ENCODE data around the gene PEX10. TPM values are rescaled to one million over a fixed set of nuclear protein-coding genes. Genes with fewer than 3 reads are reported as not detected.
"Not testable (repeated sequence)": the region's sequence is repeated elsewhere in the genome, so short reads cannot be mapped to it uniquely, and the experiment has no call there.

The PEX10 gene
- polyA plus RNA-seq, 3 donors, result 25.2 to 32.0 (median 28.3) TPM

DNA sequence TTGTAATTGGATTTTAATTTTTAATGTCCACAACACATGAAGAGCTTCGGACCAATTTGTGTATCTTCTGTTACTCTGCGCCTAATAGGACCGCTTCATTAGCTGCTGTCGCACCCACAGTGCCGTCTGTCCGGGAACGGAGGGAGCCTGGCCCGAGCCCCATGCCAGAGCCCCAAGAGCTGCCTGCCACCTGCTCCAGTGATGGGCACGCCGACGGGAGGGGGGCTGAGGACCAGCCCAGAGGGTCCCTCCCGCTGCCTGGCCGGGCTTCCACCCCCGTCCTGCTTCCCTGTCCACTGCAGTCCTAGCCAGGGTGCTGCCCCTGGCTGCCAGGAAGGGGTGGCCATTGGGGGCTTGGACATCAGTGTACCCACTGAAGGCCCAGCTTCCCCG, 33.5 kb upstream of the PEX10 start:
- no peak for DNase-seq

DNA sequence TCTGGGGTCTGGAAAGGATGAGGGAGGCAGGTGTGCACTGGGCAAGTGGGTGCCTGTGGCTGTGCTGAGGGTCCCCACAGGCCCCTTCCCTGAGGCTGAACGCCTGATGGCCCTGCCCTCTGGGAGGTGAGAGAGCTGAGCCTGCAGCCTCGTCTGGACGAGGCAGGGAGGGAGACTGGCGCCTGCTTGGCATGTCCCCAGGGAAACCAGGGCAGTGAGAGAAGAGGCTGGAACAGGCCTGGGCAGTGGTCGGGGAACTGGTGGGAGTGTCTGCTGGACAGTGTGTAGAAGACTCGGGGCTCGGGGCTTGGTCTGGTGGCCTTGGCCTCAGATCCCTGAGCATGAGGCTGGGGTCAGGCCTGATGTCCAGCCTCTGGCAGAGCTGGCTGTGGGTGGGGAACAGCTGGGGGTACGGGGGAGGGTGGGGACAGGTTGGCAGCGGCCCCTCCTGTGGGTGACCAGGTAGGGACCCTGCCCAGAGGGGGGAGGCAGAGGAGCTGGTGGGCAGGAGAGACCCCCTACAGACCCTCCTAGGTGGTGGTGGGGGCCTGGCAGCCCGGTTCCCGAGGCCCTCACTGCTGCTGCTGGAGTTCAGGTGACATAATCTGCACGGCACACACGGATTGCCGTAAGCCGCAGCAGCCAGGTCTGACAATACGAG, 32.9 kb upstream of the PEX10 start:
- no peak for DNase-seq

DNA sequence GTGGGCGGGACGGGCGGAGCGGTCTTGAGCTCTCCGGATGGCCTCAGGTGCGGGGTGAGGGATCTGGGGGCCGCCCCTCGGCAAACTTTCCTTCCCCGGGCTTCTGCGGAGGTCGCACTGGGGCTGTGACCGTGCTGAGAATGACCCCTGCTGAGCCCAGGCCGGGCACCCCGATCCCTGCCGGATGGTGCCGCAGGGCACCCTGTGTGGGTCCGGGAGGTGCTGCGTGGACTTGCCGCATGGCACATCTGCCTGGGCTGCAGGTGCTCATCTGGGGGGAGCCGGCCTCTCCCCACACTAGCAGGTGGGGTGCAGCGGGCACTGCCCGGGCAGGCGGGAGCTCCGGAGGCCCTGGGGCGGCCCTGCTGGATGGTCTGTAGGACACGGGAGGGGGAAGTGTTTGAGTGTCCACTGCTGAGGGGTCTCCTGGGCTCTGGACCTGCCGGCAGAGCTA, 31.8 kb upstream of the PEX10 start:
- DNase-seq, result no peak

DNA sequence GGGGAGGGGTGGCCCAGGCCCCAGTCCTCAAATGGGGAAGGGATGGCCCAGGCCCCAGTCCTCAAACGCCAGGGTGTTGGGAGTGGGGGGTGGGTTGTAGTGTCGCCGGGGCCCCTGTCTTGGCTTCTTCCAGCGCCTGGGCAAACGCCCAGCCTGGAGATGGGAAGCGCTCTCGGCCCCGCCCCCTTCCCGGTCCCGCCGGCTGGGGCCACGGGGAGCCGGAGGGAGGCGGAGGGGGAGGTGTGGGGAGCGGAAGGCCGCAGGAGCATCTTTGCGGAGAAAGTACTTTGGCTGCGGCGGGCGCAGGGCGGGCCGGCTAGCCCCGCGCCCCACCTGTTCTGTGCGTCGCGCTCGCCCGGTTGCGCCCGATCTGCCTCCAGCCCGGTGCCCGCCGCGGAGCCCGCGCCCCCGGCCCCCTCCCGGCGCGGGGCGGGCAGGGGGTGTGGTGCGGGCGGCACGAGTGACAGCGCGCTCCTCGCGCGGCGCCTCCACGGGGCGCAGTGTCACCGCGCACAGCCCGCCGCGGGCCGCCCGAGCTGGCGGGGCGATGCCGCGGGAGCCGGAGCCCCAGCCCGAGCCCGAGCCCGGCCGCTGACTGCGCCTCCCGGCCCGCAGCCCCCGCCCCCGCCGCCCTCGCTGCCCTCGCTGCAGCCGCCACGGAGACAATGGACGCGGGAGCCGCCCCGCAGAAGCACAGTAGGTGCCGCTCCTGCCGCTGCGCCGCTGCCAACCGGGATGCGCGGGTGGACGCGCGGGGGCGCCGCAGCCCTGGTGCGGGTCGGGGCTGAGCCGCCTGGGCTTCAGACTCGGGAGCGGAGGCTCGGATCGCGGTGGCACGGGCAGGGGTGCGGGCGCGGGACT, 31.1 kb upstream of the PEX10 start:
- no peak for DNase-seq

DNA sequence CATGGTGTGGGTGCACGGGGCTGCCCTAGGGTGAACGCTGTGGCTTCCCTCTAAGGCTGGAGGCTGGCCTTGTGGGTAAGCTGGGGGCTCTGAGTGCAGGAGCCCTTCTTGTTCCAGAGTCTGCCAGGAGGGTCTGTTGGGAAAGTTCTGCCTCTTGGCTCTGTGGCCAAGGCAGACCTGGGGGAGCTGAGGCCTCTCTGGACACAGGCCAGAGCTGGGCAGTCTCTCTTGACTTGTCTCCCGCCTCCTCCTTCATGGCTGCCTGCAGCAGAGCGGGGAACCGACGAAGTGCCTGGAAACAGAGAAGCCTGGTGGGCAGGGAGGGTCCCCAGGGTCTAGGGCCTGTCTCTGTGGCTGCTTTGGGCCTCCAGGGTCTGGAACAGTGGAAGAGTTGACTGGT, 30.3 kb upstream of the PEX10 start:
- no peak for DNase-seq

DNA sequence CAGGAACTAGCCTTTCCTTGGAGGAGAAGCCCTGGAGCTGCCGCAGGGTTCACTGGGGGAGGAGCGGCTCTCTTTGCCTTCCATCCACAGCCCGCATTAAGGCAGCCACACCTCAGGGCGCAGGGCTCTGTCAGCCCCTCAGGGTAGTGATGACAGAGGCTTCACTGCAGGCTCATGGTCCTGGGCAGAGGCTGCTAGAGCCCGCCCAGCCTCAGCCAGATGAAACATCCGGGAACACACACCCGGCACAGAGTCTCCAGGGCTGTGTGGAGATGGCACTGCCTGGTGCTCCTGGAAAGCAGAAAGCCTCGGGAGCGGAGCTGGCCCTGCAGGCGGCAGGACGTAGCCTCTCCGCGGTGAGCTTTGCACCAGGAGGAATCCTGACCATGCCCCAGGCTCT, 29.4 kb upstream of the PEX10 start:
- DNase-seq, result no peak

DNA sequence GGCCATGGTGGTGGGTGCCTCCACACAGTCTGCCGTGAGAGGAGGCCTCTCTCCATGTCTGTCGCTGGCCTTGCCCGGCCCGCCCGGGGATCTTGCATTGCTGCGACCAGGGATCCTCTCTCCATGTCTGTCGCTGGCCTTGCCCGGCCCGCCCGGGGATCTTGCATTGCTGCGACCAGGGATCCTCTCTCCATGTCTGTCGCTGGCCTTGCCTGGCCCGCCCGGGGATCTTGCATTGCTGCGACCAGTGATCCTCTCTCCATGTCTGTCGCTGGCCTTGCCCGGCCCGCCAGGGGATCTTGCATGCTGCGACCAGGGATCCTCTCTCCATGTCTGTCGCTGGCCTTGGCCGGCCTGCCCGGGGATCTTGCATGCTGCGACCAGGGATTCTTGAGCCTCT, 28.0 kb upstream of the PEX10 start:
- DNase-seq, result not testable (repeated sequence)

DNA sequence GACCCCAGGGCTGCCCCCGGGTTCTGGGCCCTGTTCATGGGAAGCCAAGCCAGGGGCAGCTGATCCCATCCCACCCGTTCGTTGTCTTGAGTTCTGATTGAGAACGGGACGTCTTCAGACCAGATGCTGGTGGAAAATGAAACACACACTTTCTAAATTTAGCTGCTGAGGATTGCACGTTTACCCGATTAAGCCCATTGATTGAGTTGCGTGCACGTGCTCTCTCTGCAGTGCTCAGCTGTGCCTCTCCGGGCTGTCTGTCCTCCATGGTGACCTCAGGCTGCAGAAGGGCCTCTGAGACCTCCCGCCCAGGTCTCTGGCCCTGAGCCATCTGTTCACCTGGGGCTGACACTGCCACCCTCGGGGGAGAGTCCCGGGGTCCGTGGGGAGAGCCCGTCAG, 27.0 kb upstream of the PEX10 start:
- no peak for DNase-seq

DNA sequence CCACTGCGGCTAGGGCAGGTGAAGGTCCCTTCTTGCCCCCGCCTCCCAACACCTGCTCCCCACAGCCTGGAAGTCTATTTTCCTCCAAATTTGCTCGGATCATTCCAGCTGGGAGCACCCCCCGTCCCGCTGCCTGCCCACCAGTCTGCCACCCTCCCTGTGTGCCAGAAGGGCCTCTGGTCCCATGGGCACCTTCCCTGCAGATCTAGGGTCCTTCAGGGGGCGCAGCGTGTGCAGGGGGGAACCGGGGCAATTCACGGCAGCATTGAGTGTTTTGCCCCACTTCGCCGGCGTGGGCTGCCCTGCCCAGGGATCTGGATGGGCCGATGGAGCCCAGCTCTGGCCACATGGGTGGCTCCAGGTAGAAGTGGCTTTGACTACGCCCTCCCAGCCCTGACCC, 26.3 kb upstream of the PEX10 start:
- DNase-seq, result no peak

DNA sequence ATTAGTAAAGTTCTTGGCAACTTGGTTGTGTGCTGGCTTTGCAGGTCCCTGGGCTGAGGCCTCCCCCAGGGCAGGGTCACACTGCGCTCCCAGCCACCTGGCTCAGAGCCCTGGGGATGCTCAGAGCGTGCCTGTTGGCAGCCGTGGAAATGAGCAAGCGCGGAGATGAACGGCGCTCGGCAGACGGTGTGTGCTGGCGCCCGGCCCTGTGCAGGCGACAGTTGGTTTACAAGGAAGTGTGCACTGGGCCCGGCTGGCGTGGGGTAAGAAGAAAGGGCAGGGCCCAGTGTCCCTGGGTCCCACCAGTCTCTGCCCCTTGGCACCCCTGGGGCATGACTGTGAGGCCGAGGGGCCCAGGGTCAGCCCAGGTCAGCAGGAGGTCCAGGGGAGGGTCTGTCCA, 25.7 kb upstream of the PEX10 start:
- DNase-seq, result no peak

DNA sequence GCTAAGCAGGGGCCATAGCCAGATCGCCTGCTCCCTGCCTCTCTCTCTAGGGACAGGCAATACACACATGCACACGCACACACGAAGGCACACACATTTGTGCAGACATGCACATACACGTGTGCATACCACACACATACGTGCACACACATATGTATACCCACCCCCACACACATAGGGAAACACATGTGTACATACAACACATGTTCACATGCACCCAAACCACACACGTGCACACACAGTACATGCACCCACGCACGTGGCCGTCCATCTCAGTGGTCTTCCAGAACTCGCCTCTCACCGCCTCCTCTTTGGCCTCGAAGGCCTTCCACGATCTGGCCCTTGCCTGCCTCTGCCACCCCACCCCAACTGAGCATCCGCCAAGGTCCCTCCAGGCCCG, 25.3 kb upstream of the PEX10 start:
- no peak for DNase-seq

DNA sequence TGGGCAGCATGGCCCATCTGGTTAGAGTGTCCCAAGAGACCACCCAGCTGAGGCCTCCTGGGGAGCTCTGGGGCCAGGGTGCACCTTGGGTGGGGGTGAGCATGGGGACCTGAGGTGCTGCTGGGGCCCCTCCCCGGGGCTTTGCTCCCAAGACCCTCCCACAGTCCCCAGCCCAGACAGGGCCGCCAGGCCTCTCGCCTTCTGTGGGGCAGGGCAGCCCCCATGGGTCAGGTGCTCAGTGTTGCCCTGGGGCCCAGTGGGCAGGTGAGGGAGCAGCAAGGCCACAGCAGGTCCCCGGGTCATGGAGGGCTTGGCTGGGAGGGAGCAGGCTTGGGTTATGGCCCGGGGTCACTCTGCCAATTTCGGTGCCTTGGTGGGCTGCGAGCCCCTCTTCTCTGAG, 24.5 kb upstream of the PEX10 start:
- DNase-seq, result no peak

DNA sequence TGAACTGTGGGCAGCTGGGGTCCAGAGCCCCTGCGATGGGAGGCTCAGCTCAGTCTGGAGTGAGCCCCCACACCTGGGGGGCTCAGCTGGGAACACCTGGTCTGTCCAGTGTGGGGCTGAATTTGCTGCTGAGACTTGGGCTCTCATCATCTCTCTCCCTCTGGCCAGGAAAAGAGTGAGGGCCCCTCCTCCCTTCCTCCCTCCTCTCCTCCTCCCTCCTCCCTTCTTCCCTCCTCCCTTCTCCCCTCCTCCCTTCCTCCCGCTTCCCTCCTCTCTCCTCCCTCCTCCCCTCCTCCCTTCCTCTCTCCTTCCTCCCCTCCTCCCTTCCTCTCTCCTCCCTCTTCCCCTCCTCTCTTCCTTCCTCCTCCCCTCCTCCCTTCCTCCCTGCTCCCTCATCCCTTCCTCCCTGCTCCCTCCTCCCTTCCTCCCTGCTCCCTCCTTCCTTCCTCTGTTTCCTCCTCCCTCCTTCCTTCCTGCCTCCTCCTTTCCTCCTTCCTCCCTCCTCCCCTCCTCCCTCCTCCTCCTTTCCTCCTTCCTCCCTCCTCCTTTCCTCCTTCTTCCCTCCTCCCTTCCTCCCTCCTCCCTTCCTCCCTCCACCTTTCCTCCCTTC, 23.5 kb upstream of the PEX10 start:
- DNase-seq, result no peak

DNA sequence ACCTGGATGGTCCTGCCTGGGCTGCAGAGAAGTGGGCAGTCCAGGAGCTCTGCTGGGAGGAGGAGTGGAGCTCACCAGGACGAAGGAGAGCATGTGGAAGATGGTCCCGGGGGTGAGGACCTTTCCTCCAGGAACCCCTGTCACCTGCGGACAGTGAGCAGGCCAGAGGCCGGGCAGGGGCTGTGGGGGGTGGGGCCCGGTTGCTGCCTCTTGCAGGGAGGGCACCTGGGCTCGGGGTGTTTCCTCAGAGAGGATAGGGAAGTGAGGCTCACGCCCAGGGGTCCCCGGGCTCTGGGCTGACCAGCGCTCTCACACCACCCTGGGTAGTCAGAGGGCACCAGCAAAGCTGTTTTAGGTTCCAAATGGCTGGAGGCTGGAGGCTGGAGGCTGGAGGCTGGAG, 22.7 kb upstream of the PEX10 start:
- no peak for DNase-seq

DNA sequence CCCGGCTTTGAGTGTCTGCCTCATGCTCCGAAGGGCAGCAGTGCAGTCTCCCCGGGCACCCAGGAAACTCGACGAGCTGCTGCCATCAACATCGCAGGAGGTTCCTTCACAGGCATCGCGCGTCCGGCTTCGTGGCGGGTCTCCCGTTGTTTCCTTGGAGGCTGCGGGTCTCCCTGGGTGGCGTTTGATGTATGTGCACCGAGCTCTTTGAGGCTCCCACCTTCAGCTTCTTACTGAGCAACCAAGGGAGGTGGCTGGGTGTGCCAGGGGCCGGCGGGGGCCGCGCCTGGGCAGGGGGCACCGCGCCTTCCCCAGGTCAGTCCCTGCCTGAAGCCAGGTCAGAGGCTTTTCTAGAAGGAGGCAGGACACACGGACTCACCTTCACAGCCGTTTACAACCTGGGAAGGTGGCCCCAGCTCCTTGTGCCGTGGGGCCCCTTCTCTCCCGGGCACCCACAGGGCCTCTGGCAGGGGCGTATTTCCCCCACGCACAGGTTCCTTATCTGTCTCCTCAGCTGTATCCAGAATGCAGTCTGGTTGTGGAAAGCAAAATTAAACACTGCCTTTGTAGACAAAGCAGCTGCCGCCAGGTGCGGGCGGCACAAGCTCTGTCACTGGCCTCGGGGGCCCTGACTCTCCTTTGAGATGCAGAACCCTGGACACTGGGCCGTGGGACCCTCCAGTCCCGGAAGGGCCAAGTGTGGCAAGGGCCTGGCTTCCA, 21.7 kb upstream of the PEX10 start:
- no peak for DNase-seq

DNA sequence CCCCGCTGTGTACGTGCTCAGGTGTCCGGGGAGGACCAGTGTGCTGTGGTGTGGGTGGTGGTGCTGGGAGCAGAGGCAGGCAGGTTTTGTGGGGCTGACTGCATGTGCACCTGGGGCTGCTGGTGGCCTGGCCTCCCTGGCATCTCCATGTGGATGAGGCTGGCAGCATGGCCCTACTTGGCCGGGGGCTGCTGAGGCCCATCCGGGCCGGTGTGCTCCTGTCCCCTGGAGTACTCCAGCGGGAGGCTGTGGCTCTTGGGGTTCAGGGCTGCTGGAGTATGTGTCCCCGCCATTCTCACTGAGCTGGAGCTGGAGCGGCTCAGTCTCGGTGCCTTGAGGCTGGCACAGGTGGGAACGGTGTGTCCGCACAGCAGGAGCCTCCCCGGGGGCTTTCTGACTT, 20.8 kb upstream of the PEX10 start:
- DNase-seq, result no peak

DNA sequence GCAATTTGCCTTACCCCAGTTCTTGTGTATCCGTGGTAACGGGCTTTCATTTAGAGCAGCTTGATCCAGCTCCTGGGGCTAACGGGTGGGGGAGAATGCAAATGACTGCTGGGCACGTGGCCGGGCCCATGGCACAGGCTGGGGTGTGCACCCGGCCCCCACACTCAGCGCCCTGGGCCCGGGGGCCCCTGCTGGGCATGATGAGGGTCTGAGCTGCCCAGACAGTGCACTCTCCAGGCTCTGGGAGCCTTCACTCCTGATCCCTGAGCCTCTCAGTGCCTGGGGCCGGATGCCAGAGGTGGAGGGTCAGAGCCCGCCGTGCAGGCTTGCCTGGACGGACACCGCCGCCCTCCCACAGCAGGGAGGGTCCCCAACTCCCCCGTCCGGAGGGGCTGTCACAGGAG, 20.1 kb upstream of the PEX10 start:
- no peak for DNase-seq

DNA sequence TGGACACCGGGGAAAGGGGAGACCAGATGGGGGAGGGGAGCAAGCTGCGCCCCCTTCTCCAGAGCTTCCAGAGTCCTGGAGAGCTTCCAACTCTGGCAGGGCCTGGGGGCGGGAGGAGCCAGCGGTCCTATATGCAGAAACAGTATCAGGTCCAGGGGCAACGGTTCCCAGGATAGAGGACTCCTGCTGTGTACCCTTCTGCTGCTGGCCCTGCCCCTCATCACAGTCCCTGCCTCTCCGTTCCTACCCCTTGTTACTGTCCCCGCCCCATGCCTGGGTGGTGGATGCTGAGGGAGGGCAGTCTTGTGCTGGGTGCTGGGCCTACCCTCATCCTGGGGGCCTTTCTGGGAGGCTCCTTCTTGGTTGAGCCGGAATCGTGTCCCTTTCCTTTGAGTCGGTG, 19.2 kb upstream of the PEX10 start:
- DNase-seq, result no peak

DNA sequence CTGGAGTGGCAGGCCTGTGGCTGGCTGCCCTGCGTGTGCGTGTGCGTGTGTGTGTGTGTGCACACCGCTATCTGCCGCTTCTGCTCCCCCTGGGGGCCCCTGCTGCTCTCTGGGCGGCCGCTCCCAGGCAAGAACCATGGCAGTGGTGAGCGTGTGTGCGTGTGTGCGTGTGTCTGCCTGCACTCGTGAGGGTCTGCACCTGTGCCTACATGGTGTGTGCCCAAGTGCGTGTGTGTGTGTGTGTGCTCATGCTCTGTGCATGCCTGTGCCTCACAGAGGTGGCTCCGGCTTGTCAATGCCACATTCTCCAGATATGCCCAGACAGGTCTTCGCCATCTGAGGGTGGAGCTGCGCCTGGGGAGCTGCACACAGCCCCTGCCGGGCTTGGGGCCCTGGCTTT, 18.7 kb upstream of the PEX10 start:
- no peak for DNase-seq

DNA sequence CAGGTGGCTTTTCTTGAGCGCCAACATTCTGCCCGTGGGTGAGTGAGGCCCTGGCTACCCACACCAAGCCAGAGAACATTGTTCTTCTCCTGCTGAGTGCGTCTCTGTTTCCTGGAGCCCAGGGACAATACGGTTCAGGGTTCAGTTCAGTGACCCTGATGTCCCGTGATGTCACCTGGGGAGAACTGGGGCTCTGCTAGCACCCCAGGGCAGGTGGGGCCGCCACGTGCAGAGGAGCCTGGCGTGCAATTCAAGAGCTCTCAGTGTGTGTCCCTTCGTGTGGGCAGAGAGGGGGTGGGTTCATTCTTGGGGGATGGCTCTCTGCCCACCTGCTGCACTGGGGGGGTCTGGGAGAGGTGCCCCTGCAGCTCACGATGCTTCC, 18.2 kb upstream of the PEX10 start:
- DNase-seq, result no peak

DNA sequence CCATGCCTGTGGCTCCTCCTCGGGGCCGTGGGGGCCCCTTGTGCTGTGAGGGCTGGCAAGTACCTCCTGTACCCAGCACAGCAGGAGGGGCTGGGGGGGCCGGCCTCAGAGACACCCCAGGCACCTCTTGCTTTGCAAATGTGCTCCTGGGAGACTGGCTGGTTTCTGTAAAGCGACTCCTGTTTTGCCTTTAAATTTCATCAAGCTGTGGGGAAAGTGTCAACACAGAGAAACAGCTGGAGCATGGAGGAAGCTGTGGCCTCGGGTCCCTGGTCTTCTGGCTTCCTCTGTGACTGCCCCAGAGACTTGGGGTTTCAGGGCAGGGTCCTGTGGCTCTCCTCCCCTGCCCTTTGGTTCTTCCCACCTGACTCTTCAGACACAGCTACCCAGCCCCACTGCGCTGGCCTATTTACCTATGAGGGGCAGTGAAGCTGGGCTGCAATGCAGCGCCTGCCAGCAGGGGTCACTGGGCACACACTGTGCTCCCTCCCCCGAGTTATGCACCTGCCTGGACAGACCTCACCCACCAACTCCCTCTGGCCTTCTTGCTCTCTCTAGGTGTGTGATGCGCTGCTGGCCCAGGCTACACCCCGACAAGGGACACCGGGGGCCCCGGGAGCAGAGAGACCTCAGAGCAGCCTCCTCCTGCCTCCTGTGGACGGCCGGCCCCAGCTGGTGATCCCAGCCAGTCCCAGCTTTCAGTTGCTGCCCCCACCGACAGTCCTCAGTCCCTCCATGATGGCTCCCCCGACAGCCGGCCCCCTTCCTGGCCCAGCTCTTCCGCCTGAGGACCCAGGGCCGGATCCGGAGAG, 17.6 kb upstream of the PEX10 start:
- no peak for DNase-seq

DNA sequence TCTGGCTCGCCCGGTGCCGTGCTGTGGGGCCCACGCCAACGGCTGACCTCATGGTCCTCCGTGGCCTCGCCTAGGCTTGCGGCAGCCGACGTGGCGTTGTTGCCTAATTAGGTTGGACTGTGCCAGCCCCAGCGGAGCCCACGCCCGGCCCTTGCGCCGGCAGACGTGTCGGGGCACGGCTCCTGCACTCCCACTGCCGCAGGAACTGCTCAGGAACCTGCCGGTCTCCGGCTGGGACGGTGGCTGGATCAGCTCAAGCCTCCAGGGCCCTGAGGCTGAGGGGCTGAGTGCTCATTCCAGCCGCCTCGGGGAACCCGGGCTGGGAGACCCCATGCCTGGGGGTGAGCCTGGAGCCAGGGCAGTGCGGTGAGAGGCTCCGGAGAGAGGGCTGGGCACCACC, 16.1 kb upstream of the PEX10 start:
- DNase-seq, result no peak

All from renal pelvis (tissue), 4 donors.